K562 (cell line): ENCODE results near the gene DND1. TPM values are rescaled to one million over a fixed set of nuclear protein-coding genes. Genes with fewer than 3 reads are reported as not detected.
A peak's percentile ranks its signal among the peaks of the same experiment; 100 is the strongest.

Source experiments
- CREB3 ChIP-seq: fragments of 450-650 bp; conservative IDR thresholded peaks from 2 replicates; pipeline ENCODE4 v1.6.1; 2016; ENCODE audit warnings: missing genetic modification characterization, low read depth, mild to moderate bottlenecking, missing compliant biosample characterization, moderate library complexity
- E2F5 ChIP-seq: sonication (generic); formaldehyde crosslinking; IDR thresholded peaks from 2 replicates; pipeline ENCODE4 v1.8.0; 2022; ENCODE audit warnings: mild to moderate bottlenecking, missing genetic modification reagents
- MGA ChIP-seq: fragments of 450-650 bp; IDR thresholded peaks from 2 replicates; pipeline ENCODE4 v1.6.1; 2016; ENCODE audit warnings: mild to moderate bottlenecking, moderate library complexity
- NR4A1 ChIP-seq, 2 experiments: fragments of 250-450 bp in 1 of 2; fragments of 450-650 bp in 1 of 2; sonication (Bioruptor Pico) in 1 of 2; IDR thresholded peaks; 2 replicates each; pipeline versions ENCODE4 v1.4.0 to v1.6.1; 2016 to 2020; ENCODE audit warnings: mild to moderate bottlenecking in 2 of 2, missing compliant biosample characterization in 1 of 2, missing genetic modification characterization in 1 of 2, moderate library complexity in 1 of 2
- PKNOX1 ChIP-seq: fragments of 450-650 bp; IDR thresholded peaks from 2 replicates; pipeline ENCODE4 v1.6.1; 2016
- SAFB2 ChIP-seq: fragments of 200-400 bp; formaldehyde crosslinking; IDR thresholded peaks from 2 replicates; pipeline ENCODE4 v1.6.1; 2018; ENCODE audit warnings: borderline replicate concordance, low read length, low read depth, moderate library complexity; ENCODE audit not compliant: severe bottlenecking
- SMARCC2 ChIP-seq: fragments of 450-650 bp; IDR thresholded peaks from 2 replicates; pipeline ENCODE4 v1.6.1; 2017; ENCODE audit warnings: antibody characterized with exemption, moderate library complexity, mild to moderate bottlenecking, low read depth
- TARDBP ChIP-seq: fragments of 450-650 bp; IDR thresholded peaks from 2 replicates; pipeline ENCODE4 v1.6.1; 2016
- polyA plus RNA-seq, 8 experiments: library from polyadenylated mRNA; depleted of rRNA in 4 of 8; stranded (reverse) in 5 of 8; unstranded in 3 of 8; fragments of >200 nt; fragmentation: Nextera tagmentation in 2 of 8; fragmentation: Illumina TruSeq in 1 of 8; extraction: Ambion mirVana in 2 of 8; extraction: Trizol in 1 of 8; gene quantifications; 2 replicates each; pipeline versions ENCODE4 v1.2.1 to v1.2.3, GENCODE V29; 2011 to 2014; ENCODE audit warnings: inconsistent platforms in 1 of 8, missing spikeins in 1 of 8
- total RNA-seq, 7 experiments: library from RNA; depleted of rRNA in 6 of 7; stranded (reverse); fragments of >200 nt in 6 of 7; fragmentation: Illumina TruSeq in 2 of 7; extraction: Trizol in 2 of 7; gene quantifications; 2 replicates each; pipeline versions ENCODE4 v1.2.1 to v1.2.3, GENCODE V29; 2011 to 2021; ENCODE audit warnings: low replicate concordance in 1 of 7

The DND1 gene
- total and polyA plus RNA-seq, 9 of the 15 experiments (the other 6 are each of a cell fraction or from before 2014, with no cell fraction given): 0.37 to 2.0 (median 0.90) TPM; not detected in 3

- TF ChIP-seq SMARCC2 (peak; percentile 70; the same call in 1 of the 2 replicates), E2F5 (0 out of 2 replicates have a peak, but pooled peaks have one; percentile 17), NR4A1 (CRISPR knock-in tag; IDR thresholded peaks at IDR 0.05) (no peak), NR4A1 (tag; IDR thresholded peaks at IDR 0.05) (no peak), PKNOX1 (peak; percentile 84), TARDBP (peak; percentile 79), MGA (no peak), CREB3 (tag) (no peak), SAFB2 (no peak)
Measured at GRCh38 chr5:140710899-140711552, 37.6 kb upstream of the DND1 start (continued).
